ENCODE measurements around the gene SSBP3. TPM values are rescaled to one million over a fixed set of nuclear protein-coding genes. Genes with fewer than 3 reads are reported as not detected.
A peak's percentile ranks its signal among the peaks of the same experiment; 100 is the strongest.
"Not testable (repeated sequence)": the region's sequence is repeated elsewhere in the genome, so short reads cannot be mapped to it uniquely, and the experiment has no call there.

The SSBP3 gene
- total and polyA plus RNA-seq, 2 experiments from 2014 or later, result 47.4 to 68.6 TPM

- TF ChIP-seq, protein P1, sequence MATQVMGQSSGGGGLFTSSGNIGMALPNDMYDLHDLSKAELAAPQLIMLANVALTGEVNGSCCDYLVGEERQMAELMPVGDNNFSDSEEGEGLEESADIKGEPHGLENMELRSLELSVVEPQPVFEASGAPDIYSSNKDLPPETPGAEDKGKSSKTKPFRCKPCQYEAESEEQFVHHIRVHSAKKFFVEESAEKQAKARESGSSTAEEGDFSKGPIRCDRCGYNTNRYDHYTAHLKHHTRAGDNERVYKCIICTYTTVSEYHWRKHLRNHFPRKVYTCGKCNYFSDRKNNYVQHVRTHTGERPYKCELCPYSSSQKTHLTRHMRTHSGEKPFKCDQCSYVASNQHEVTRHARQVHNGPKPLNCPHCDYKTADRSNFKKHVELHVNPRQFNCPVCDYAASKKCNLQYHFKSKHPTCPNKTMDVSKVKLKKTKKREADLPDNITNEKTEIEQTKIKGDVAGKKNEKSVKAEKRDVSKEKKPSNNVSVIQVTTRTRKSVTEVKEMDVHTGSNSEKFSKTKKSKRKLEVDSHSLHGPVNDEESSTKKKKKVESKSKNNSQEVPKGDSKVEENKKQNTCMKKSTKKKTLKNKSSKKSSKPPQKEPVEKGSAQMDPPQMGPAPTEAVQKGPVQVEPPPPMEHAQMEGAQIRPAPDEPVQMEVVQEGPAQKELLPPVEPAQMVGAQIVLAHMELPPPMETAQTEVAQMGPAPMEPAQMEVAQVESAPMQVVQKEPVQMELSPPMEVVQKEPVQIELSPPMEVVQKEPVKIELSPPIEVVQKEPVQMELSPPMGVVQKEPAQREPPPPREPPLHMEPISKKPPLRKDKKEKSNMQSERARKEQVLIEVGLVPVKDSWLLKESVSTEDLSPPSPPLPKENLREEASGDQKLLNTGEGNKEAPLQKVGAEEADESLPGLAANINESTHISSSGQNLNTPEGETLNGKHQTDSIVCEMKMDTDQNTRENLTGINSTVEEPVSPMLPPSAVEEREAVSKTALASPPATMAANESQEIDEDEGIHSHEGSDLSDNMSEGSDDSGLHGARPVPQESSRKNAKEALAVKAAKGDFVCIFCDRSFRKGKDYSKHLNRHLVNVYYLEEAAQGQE (IDR thresholded peaks at IDR 0.05; ENCODE audit: unreplicated experiment), result no peak
These were observed 15.5 kb downstream of the SSBP3 start (continued) for GRCh38 chr1:54390655-54391054.

- not testable (repeated sequence) for H3K9me2 ChIP-seq (ENCODE audit: insufficient read depth); H3K4me2 ChIP-seq; H3K4me3 Mint-ChIP-seq; H2AFZ ChIP-seq; H3K27ac Mint-ChIP-seq; H3K27me3 Mint-ChIP-seq (ENCODE audit: insufficient read depth, low read depth, poor library complexity); H3K4me3 ChIP-seq; H3K27ac ChIP-seq (ENCODE audit: low read depth); ATAC-seq; H3K27me3 ChIP-seq (ENCODE audit: insufficient read depth); H3F3A ChIP-seq (replicated peaks; ENCODE audit: low read depth); H3K9me3 Mint-ChIP-seq; DNase-seq (ENCODE audit: low spot score)
- H3K79me2 ChIP-seq (replicated peaks; ENCODE audit: insufficient read depth), result peaks cover 100% of the 10 kb centered on the region
- H3K36me3 Mint-ChIP-seq (ENCODE audit: low read depth), result peaks cover 43% of the 10 kb centered on the region
- H3K4me1 ChIP-seq (ENCODE audit: insufficient read depth), result peaks cover 28% of the 10 kb centered on the region
- H3K4me1 Mint-ChIP-seq, result peaks cover 43% of the 10 kb centered on the region
- peaks cover 14% of the 10 kb centered on the region for H3K36me3 ChIP-seq (ENCODE audit: insufficient read depth)
- H4K20me1 ChIP-seq (replicated peaks; ENCODE audit: insufficient read depth), result peaks cover 91% of the 10 kb centered on the region
These were observed 16.6 kb downstream of the SSBP3 start for GRCh38 chr1:54389608-54390007.

DNA sequence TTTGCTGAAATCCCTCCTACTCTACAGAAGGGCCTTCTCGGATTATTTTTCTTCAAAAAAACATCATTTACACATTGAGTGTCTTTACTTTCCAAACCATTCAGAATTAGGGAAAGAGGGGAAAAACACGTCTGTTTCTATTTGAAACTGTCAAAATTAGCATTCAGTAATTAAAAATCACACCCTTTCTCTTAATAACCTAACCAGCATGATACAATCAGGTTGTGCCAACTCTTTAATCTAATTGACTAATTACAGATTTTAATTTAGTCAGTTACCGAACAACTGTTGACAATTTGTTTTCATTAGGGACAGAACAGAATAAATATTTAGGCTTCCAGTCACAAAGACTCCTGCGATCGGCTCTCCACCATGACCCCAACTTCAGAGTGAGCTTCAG, 18.8 kb downstream of the SSBP3 start:
- H3K27ac Mint-ChIP-seq, result no peak overlapping the region
- H3K27me3 ChIP-seq (ENCODE audit: insufficient read depth), result no peaks in the 10 kb centered on the region
- H3K9me3 Mint-ChIP-seq, result no peaks in the 10 kb centered on the region; the same call in 2 of the 3 replicates
- peaks cover 39% of the 10 kb centered on the region for H3K4me1 Mint-ChIP-seq
- peaks cover 26% of the 10 kb centered on the region for H3K4me1 ChIP-seq (ENCODE audit: insufficient read depth)
- peaks cover 35% of the 10 kb centered on the region for H3K36me3 Mint-ChIP-seq (ENCODE audit: low read depth)
- H3K79me2 ChIP-seq (replicated peaks; ENCODE audit: insufficient read depth), result peaks cover 100% of the 10 kb centered on the region
- DNase-seq (ENCODE audit: low spot score), result no peak
- peak overlapping the region; percentile 75; the same call in 1 of the 2 replicates for H3K27ac ChIP-seq (ENCODE audit: low read depth)
- H3K4me3 Mint-ChIP-seq, result no peak overlapping the region
- H3K4me3 ChIP-seq, result no peak overlapping the region
- H3F3A ChIP-seq (replicated peaks; ENCODE audit: low read depth), result peaks cover 6% of the 10 kb centered on the region; the same call in 1 of the 2 replicates
- H3K4me2 ChIP-seq, result no peak overlapping the region
- H3K36me3 ChIP-seq (ENCODE audit: insufficient read depth), result peaks cover 7% of the 10 kb centered on the region; the same call in 1 of the 2 replicates
- no peak for ATAC-seq
- no peaks in the 10 kb centered on the region for H3K27me3 Mint-ChIP-seq (ENCODE audit: insufficient read depth, low read depth, poor library complexity)
- H4K20me1 ChIP-seq (replicated peaks; ENCODE audit: insufficient read depth), result peaks cover 79% of the 10 kb centered on the region
- H3K9me2 ChIP-seq (ENCODE audit: insufficient read depth), result no peaks in the 10 kb centered on the region
- H2AFZ ChIP-seq, result no peak overlapping the region
- no peak for TF ChIP-seq STAT1 (IDR thresholded peaks at IDR 0.05; ENCODE audit: unreplicated experiment)
- no peak for TF ChIP-seq POLR2AphosphoS5 (IDR thresholded peaks at IDR 0.05; ENCODE audit: low read depth)
- no peak for TF ChIP-seq JUNB (IDR thresholded peaks at IDR 0.05; ENCODE audit: unreplicated experiment)
- no peak for TF ChIP-seq NANOG (IDR thresholded peaks at IDR 0.05; ENCODE audit: borderline replicate concordance)
- TF ChIP-seq ZNF114 (CRISPR knock-in tag; IDR thresholded peaks at IDR 0.05), result no peak
- no peak for TF ChIP-seq EZH2 (IDR thresholded peaks at IDR 0.05; ENCODE audit: low read depth, unreplicated experiment)
- no peak for TF ChIP-seq EZH2phosphoT487 (IDR thresholded peaks at IDR 0.05; ENCODE audit: unreplicated experiment)
- TF ChIP-seq, protein P2, sequence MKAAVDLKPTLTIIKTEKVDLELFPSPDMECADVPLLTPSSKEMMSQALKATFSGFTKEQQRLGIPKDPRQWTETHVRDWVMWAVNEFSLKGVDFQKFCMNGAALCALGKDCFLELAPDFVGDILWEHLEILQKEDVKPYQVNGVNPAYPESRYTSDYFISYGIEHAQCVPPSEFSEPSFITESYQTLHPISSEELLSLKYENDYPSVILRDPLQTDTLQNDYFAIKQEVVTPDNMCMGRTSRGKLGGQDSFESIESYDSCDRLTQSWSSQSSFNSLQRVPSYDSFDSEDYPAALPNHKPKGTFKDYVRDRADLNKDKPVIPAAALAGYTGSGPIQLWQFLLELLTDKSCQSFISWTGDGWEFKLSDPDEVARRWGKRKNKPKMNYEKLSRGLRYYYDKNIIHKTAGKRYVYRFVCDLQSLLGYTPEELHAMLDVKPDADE (IDR thresholded peaks at IDR 0.05), result no peak
- TF ChIP-seq, protein P3, sequence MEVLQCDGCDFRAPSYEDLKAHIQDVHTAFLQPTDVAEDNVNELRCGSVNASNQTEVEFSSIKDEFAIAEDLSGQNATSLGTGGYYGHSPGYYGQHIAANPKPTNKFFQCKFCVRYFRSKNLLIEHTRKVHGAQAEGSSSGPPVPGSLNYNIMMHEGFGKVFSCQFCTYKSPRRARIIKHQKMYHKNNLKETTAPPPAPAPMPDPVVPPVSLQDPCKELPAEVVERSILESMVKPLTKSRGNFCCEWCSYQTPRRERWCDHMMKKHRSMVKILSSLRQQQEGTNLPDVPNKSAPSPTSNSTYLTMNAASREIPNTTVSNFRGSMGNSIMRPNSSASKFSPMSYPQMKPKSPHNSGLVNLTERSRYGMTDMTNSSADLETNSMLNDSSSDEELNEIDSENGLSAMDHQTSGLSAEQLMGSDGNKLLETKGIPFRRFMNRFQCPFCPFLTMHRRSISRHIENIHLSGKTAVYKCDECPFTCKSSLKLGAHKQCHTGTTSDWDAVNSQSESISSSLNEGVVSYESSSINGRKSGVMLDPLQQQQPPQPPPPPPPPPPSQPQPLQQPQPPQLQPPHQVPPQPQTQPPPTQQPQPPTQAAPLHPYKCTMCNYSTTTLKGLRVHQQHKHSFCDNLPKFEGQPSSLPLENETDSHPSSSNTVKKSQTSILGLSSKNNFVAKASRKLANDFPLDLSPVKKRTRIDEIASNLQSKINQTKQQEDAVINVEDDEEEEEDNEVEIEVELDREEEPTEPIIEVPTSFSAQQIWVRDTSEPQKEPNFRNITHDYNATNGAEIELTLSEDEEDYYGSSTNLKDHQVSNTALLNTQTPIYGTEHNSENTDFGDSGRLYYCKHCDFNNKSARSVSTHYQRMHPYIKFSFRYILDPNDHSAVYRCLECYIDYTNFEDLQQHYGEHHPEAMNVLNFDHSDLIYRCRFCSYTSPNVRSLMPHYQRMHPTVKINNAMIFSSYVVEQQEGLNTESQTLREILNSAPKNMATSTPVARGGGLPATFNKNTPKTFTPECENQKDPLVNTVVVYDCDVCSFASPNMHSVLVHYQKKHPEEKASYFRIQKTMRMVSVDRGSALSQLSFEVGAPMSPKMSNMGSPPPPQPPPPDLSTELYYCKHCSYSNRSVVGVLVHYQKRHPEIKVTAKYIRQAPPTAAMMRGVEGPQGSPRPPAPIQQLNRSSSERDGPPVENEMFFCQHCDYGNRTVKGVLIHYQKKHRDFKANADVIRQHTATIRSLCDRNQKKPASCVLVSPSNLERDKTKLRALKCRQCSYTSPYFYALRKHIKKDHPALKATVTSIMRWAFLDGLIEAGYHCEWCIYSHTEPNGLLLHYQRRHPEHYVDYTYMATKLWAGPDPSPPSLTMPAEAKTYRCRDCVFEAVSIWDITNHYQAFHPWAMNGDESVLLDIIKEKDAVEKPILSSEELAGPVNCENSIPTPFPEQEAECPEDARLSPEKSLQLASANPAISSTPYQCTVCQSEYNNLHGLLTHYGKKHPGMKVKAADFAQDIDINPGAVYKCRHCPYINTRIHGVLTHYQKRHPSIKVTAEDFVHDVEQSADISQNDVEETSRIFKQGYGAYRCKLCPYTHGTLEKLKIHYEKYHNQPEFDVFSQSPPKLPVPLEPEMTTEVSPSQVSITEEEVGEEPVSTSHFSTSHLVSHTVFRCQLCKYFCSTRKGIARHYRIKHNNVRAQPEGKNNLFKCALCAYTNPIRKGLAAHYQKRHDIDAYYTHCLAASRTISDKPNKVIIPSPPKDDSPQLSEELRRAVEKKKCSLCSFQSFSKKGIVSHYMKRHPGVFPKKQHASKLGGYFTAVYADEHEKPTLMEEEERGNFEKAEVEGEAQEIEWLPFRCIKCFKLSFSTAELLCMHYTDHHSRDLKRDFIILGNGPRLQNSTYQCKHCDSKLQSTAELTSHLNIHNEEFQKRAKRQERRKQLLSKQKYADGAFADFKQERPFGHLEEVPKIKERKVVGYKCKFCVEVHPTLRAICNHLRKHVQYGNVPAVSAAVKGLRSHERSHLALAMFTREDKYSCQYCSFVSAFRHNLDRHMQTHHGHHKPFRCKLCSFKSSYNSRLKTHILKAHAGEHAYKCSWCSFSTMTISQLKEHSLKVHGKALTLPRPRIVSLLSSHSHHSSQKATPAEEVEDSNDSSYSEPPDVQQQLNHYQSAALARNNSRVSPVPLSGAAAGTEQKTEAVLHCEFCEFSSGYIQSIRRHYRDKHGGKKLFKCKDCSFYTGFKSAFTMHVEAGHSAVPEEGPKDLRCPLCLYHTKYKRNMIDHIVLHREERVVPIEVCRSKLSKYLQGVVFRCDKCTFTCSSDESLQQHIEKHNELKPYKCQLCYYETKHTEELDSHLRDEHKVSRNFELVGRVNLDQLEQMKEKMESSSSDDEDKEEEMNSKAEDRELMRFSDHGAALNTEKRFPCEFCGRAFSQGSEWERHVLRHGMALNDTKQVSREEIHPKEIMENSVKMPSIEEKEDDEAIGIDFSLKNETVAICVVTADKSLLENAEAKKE (CRISPR knock-in tag; IDR thresholded peaks at IDR 0.05), result no peak
- TF ChIP-seq CREB1 (CRISPR knock-in tag; IDR thresholded peaks at IDR 0.05; ENCODE audit: low read depth), result no peak
